Measurements from ENCODE around the gene LMX1B.

The LMX1B gene

GRCh38 chr9:126619361-126620135 is 5.8 kb downstream of the LMX1B start:
- no peak for DNase-seq

DNA sequence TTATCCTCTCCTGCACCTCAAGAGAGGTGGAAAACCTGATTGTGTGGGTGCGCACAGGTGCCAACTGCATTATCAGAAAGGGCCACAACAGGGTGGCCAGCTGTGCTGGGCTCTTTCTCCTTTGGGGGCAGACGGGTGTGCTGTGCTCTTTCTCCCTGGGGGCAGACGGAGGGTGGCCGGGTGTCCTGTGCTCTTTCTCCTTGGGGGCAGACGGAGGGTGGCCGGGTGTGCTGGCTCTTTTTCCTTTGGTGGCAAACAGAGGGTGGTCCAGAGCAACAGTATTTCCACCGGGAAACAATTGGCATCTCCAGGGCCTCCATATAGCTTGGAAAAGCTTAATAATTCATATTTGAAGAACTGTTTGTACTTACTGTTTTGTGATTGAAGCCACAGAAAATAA is 6.8 kb downstream of the LMX1B start:
- DNase-seq, result no peak

DNA sequence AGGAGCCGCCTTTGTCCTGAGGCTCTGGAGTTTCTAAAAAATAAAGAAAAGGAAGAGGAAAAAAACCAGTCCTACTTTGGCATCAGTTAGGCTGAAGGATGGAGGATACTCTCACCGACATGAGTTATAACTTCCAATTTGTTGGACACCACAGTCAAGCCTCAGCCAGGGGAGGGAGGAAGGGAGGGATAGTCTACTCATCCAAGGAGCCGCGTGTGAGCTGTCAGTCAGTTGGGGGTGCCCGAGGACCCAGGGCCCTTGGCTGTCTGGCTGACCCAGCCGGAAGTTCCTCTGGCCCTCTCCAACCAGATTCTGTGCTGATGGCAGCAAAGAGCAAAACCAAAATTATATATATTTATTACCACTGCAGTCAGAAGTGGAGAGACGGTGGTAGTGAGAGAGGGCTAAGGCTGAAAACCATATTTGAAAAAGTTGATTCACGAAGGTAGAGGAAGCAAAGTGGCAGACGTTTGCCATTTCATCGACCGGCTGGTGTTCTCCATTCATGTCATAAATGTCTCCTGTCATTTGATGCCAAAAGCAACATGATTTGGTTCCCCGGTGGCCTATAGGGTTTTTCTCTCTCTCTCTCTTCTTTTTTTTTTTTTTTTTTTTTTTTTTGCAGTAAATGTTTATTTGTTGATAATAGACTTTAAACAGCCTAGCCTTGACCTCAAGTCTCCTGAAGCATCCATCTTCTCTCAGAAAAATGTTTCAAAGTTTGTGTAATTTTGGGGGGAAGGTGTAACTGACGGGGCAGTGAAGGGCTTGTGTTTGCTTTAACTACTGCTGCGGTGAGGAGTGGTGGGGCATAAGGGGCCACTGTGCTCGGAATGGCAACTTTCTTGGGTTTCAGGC is 7.6 kb downstream of the LMX1B start:
- DNase-seq, result no peak

DNA sequence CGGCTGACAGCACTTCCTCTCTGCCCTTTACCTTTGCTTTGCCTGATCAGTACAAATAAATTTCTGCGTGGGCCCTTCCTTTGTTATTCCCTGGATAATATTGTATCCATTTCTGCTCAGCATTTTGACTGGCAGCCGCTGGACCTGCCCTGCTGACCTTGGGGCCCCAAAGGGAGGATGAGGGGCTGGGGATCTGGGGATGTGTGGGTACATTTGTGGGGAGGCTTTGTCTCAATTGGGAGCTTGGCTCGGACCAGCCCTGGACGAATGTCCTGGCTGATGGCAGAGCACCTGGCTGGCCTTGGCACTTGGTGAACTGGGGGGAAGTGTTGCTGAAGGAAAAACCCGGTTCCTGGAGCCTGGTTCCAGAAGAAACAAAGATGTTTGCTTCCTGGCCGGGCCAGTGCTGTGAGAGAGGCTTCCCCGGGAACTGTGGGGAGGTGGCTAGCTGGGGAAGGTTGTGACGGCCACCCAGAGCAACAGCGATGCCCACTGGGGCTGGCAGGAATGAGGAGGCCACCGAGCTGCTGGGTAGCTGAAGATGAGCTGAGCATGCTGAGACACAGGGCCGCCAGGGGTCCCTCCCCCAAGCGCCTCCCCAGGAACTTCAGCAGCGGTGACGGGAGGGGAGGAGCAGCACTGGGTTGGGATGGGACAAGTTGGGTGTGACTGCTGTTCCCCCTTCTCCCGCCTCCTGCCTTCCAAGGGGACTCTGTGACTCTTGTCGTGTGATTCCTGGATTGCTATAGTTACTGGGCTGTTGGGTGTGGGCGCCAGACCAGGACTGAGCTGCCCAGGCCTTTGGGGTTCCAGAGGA is 8.4 kb downstream of the LMX1B start:
- DNase-seq, result no peak

DNA sequence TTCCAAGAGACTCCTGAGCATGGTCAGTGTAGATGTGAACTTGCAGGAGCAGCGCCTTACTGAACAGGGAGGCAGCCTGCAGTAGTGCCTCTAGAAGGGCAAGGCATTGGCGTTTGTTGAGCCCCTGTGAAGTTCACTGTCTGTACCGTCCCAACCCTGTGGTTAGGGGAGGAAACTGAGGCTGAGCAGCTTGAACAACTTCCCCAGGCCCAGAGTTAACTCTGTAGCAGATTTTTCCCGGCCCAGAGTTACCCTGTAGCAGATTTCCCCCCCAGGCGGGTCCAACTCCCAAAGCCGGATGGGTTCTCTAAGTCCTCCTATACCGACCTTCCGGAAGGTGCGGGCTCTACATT is 9.6 kb downstream of the LMX1B start:
- DNase-seq, result no peak

GRCh38 chr9:126623667-126624478 is 10.1 kb downstream of the LMX1B start:
- DNase-seq, result no peak

DNA sequence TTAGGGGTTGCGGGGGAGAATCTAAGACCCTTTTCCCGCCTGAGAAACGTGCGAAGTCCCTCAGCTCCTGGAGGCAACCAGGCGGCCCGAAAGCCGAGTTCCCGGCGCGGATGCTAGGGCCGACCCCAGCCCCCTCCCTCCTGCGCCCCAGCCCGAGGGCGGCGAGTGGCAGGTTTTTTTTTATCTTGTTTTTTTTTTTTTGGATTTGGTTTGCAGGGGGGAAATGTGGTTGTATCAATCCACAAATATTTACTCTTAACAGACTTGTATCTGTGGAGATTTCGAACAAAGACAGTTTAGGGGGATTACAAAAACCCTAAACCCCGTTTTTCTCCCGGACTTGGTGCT is 10.7 kb downstream of the LMX1B start:
- DNase-seq, result no peak

GRCh38 chr9:126624912-126625311 is 11.2 kb downstream of the LMX1B start:
- DNase-seq, result no peak

DNA sequence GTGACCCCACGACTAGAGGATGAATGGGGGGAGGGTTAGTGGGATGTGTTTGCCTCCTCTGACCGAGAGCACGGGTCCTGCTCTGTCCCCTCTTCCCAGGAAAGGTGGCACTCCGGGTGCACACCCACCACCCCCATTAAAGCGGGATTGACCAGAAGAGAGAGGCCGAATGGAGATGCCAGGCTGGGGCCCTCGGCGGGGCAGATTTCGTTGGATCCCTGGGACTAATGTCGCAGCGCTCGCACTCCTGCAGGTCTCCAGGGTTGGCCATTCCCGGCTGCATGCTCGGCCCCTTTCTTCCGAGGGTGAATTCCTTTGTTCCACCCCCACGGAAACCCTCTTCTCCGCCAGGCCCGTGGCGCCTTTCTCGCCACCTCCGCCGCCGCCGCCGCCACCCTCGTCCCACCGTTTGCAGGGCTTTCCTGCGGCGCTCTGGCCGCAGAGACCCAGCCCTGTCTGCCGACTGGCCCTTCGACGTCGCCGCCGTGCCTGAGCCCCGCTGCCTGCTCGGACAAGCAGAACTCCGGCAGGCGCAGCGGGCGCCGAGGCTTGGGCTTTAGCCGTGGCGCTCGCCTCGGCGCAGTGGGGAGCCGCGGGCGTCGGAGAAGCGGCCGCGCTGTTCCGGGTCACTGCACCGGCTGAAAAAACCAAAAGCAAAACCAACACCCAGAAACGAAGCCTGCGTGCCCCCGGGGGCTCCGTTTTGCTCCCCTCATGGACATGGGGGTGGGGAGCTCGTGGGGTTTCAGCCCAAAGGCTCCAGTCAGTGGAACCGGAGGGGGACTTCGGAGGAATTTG is 11.8 kb downstream of the LMX1B start:
- no peak for DNase-seq

GRCh38 chr9:126626127-126626925 is 12.6 kb downstream of the LMX1B start:
- no peak for DNase-seq

DNA sequence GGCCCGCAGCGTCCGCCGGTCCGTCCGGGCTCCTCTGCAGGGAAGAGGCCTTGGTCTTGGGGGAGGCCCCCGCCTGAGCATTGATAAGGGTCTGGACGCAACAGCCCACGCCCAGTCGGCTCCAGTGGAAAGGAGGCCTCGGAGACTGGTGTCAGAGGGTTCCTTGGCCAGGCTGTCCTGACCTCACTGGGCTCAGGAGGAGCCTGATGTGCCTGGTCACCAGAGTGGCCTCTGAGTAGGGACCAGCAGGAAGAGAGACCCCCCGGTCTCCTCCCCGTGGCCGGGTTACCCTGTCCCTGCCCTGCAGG is 13.2 kb downstream of the LMX1B start:
- DNase-seq, result no peak

- no peak for DNase-seq
Measured at GRCh38 chr9:126628146-126628545, 14.4 kb downstream of the LMX1B start.

GRCh38 chr9:126628969-126629674 is 15.4 kb downstream of the LMX1B start:
- no peak for DNase-seq

DNA sequence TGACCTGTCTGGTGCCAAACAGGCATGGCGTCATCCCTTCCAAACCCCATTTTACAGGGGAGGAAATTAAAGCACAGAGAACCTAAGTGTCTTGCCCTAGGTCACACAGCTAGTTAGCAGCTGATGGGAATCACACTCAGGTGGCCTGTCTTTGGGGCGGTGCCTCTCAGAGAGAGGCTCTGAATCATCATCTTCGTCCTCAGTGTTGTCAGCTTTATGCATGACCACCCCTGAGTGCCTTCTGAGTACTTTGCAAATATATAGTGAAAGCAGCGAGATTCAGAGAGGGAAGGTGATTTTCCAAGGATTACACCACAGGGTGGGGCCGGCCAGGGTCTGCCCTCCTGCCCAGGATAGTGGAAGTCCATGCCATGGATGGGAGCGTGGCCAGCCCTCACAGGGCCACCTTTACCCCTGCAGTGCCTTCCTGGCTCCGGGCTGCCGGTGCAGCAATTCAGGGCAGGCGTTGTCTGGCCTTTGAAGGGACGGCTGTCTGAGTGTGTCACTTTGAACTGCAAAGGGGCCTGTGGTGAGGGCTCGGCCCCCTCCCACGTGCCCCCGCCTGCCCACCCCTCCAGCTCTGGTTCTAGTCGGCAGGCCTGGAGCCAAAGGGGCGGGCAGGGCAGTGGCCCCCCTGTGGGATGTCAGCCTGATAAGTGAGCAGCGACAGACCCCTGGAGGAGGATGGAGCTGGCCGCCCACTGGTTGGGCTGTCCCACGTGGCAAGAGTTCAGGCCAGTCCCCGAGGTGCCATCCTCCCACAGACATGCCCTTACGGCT is 16.9 kb downstream of the LMX1B start:
- DNase-seq, result no peak

DNA sequence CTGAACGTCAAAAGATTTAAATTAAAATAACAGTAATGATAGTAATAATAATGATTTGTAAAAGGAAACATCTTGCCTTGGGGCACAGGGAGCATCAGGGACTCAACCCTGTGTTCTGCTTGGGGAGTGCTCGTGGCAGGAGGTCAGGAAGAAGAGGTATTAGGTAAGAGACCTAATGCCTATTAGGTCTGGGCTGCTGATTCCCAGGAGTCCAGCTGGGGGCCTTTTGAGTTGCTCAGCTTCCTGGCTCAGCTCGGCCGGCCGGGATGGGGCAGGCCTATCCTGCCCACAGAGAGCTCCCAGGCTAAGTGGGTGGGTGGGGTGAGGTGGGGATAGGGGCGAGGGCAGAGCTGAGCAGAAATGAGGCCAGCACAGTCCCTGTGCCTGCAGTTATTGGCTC is 17.5 kb downstream of the LMX1B start:
- no peak for DNase-seq

GRCh38 chr9:126633881-126634558 is 20.3 kb downstream of the LMX1B start:
- DNase-seq, result no peak

DNA sequence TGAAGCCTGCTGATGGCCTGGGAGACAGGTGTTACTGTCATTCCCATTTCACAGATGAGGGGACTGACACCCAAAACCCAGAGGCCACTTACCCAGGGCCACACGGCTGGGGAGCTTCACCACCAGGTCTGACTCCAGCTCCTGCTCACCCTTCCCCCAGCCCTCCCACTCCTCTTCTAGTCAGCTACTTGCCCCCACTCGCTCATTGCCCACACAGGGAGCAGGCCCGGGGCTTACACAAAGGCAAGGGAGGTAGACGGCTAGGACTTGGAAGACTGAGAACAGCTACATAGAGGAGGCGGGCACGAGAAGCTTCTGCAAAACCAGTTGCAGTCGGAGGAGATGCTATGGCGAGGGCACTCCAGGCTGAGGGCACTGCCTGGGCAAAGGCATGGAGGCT is 21.3 kb downstream of the LMX1B start:
- no peak for DNase-seq

- DNase-seq, result no peak
Measured at GRCh38 chr9:126635661-126636439, 22.1 kb downstream of the LMX1B start.

Data from AML-193 (cell line).